MCF 10A (cell line): ENCODE results near the gene CETN1. TPM values are rescaled to one million over a fixed set of nuclear protein-coding genes. Genes with fewer than 3 reads are reported as not detected.

Experiments
- BruUV-seq: library from RNA; stranded (reverse); fragments of 400-500 nt; replicated peaks from 2 replicates; lab custom pipeline; 2021; lab: Mats Ljungman, UMichigan
- CTCF ChIA-PET: fragments of 300-600 bp; sonication (Branson Sonifier 250); formaldehyde crosslinking; extraction: SDS; loops from one replicate; lab custom pipeline; 2021; ENCODE audit warnings: antibody characterized with exemption, inconsistent platforms; lab: Yijun Ruan, JAX
- POLR2A ChIA-PET: fragments of 300-600, 350-650 bp; sonication (Branson Sonifier 250); formaldehyde crosslinking; extraction: SDS; loops from one replicate; lab custom pipeline; 2020; ENCODE audit warnings: antibody characterized with exemption, inconsistent platforms; lab: Yijun Ruan, JAX
- DNase-seq: peaks from one replicate; pipeline ENCODE4 v3.0.0-alpha.2; 2018; ENCODE audit not compliant: unreplicated experiment
- H3K27ac Mint-ChIP-seq: one replicate; pipeline ENCODE4 v1.8.0; 2022; ENCODE audit warnings: mild to moderate bottlenecking, low read depth, mixed read lengths; ENCODE audit not compliant: unreplicated experiment
- H3K27me3 Mint-ChIP-seq: one replicate; pipeline ENCODE4 v1.8.0; 2022; ENCODE audit warnings: mixed read lengths; ENCODE audit not compliant: insufficient read depth, unreplicated experiment
- H3K36me3 Mint-ChIP-seq: one replicate; pipeline ENCODE4 v1.8.0; 2022; ENCODE audit warnings: mild to moderate bottlenecking, moderate library complexity, mixed read lengths; ENCODE audit not compliant: insufficient read depth, unreplicated experiment
- H3K4me1 Mint-ChIP-seq: one replicate; pipeline ENCODE4 v1.8.0; 2022; ENCODE audit warnings: mixed read lengths; ENCODE audit not compliant: insufficient read depth, unreplicated experiment
- H3K4me3 Mint-ChIP-seq: one replicate; pipeline ENCODE4 v1.8.0; 2022; ENCODE audit warnings: mild to moderate bottlenecking, moderate library complexity, mixed read lengths; ENCODE audit not compliant: unreplicated experiment
- H3K9me3 Mint-ChIP-seq: one replicate; pipeline ENCODE4 v1.8.0; 2022; ENCODE audit warnings: mixed read lengths; ENCODE audit not compliant: unreplicated experiment
- intact Hi-C: fragments of 100-400 bp; cut with micrococcal nuclease; formaldehyde crosslinking; loops from 2 replicates; pipeline ENCODE4 v1.14.1; 2022
- total RNA-seq: library from RNA; stranded (reverse); gene quantifications from 2 replicates; pipeline ENCODE4 v1.2.3, GENCODE V29; 2022
- TF ChIP-seq, protein P1 (sequence below): fragments of 200-600 bp; IDR thresholded peaks from one replicate; pipeline ENCODE4 v1.8.0; 2022; ENCODE audit warnings: antibody characterized with exemption, mild to moderate bottlenecking; ENCODE audit not compliant: unreplicated experiment

CETN1 gene
- total RNA-seq, 1 experiment from 2014 or later, result not detected

GRCh38 chr18:621291-622043 lies 41.3 kb downstream of the CETN1 start:
- peaks cover 6% of the 10 kb centered on the region for H3K36me3 Mint-ChIP-seq
- no peak overlapping the region for H3K4me3 Mint-ChIP-seq
- no TSS peak for BruUV-seq
- peaks cover 22% of the 10 kb centered on the region for H3K27me3 Mint-ChIP-seq
- no peaks in the 10 kb centered on the region for H3K9me3 Mint-ChIP-seq
- H3K27ac Mint-ChIP-seq, result no peak overlapping the region
- CTCF ChIA-PET, result interaction anchor here (0.7 to 16.1 kb wide), 9 partner anchors 120 to 1572 kb away, joined by 3 to 266 read pairs (median 4); no protein-coding TSS in a partner anchor
- POLR2A ChIA-PET, result interaction anchor here (0.6 kb wide), 1 partner anchor 47 kb away, joined by 3 read pairs; no protein-coding TSS in a partner anchor
- H3K4me1 Mint-ChIP-seq, result peaks cover 3% of the 10 kb centered on the region
- intact Hi-C loops, result loop anchor here (5.0 kb wide), 1 partner anchor 121 kb away; no protein-coding TSS in a partner anchor
- TF ChIP-seq, protein P1, sequence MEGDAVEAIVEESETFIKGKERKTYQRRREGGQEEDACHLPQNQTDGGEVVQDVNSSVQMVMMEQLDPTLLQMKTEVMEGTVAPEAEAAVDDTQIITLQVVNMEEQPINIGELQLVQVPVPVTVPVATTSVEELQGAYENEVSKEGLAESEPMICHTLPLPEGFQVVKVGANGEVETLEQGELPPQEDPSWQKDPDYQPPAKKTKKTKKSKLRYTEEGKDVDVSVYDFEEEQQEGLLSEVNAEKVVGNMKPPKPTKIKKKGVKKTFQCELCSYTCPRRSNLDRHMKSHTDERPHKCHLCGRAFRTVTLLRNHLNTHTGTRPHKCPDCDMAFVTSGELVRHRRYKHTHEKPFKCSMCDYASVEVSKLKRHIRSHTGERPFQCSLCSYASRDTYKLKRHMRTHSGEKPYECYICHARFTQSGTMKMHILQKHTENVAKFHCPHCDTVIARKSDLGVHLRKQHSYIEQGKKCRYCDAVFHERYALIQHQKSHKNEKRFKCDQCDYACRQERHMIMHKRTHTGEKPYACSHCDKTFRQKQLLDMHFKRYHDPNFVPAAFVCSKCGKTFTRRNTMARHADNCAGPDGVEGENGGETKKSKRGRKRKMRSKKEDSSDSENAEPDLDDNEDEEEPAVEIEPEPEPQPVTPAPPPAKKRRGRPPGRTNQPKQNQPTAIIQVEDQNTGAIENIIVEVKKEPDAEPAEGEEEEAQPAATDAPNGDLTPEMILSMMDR, result no peak
- peak; percentile 33 for DNase-seq

DNA sequence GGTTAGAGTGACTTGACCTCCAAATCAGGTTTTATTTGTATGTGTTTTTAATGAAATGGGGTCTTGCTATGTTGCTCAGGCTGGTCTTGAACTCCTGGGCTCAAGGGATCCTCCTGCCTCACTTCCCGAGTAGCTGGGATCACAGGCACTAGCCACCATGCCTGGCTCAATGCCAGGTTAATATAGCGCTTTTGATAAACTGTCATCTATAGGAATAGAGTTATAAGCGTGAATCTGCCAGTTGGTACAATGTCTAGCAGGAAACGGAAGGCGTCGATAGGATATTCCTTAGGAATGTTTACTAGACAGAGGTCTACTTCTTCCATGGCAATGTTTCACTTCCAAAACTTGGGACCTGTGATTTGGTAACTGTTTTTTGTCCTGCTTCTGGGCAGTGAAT lies 42.1 kb downstream of the CETN1 start:
- TF ChIP-seq, protein P1, result no peak
- BruUV-seq, result no TSS peak
- POLR2A ChIA-PET, result interaction anchor here (0.6 kb wide), 1 partner anchor 65 kb away, joined by 3 read pairs; no protein-coding TSS in a partner anchor
- Mint-ChIP-seq H3K27ac (no peak overlapping the region), H3K9me3 (no peaks in the 10 kb centered on the region), H3K4me3 (no peak overlapping the region), H3K27me3 (peaks cover 30% of the 10 kb centered on the region), H3K36me3 (peaks cover 6% of the 10 kb centered on the region), H3K4me1 (peaks cover 8% of the 10 kb centered on the region)
- CTCF ChIA-PET, result interaction anchor here (1.0 to 16.1 kb wide), 9 partner anchors 13 to 352 kb away, joined by 3 to 266 read pairs (median 4); partner anchors contain the start of gene ENOSF1
- no peak for DNase-seq
- intact Hi-C loops, result loop anchor here (5.0 kb wide), 1 partner anchor 120 kb away; no protein-coding TSS in a partner anchor

DNA sequence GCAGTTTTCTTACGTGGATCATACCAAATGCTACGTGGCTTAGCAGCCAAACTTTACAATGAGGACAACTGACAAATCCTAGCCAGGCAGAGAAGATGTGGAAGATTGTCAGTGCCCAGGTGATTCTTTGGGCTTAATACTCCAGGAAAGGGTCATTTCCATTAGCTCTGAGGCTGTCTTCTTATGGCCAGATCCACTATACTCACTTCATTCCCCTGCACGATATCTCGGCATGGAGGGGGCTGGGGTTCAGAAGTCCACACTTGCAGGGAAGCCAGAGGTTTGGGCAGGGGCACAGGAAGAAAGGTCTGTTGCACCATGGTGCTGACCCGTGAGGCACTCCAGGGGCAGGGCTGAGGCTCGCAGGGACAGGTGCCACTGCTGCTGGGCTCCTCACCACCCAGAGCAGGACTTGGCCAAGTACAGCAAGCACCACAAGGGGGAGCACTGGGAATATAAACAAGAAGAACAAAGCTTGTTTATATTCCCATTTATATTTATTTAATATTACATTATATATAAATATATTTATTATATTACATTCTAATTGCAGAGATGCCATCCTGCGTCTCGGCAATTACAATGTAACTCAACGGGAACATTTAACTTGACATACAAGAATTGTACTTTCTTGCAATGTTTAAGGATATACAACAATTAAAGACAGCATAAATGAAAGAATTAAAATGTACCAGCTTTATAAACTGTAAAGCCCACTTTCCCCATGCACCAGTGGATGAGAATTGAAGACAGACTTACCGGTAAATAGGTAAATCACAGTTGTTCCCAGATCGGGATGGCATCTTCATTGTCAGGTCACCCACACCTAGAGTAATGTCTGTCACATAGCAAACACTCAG lies 43.8 kb downstream of the CETN1 start:
- Mint-ChIP-seq H3K27ac (no peak overlapping the region), H3K4me1 (peaks cover 8% of the 10 kb centered on the region), H3K27me3 (peaks cover 24% of the 10 kb centered on the region), H3K36me3 (peaks cover 6% of the 10 kb centered on the region), H3K9me3 (no peaks in the 10 kb centered on the region), H3K4me3 (no peak overlapping the region)
- TF ChIP-seq, protein P1, result peak; percentile 62
- ChIA-PET POLR2A (interaction anchor here (0.7 to 3.7 kb wide), 5 partner anchors 34 to 208 kb away, joined by 3 to 14 read pairs (median 4); partner anchors contain the start of gene TYMS), CTCF (interaction anchor here (0.6 to 16.1 kb wide), 59 partner anchors 8 to 1956 kb away, joined by 3 to 266 read pairs (median 4); partner anchors contain the start of genes THOC1 and TYMS)
- DNase-seq, result peak; percentile 69
- BruUV-seq, result no TSS peak
- intact Hi-C loops, result loop anchor here (1.0 to 5.0 kb wide), 4 partner anchors 88 to 215 kb away; partner anchors contain the start of gene ENOSF1
